ENCODE data around the gene DNAH17.

The DNAH17 gene

GRCh38 chr17:78572239-78573205 is 4.7 kb downstream of the DNAH17 start:
- no peak for DNase-seq

DNA sequence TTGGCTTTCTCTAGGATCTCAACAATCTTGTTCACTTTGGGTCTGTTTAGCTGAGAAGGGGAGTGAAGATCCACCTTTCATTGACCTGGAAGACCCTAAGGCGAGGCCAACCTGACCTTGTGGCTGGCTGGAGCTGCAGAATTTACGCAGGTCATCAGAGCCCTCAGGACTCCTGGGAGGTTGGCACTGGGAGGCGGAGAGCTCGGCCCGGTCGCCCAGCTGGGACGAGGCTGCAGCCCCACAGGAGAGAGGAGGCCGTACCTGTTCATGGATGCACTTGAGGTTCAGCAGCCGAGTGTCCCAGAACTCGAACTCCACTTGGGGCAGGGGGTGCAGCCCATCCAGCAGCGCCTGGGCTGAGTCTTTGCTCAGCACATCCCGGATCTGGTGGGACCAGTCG is 5.9 kb downstream of the DNAH17 start:
- DNase-seq, result no peak

- DNase-seq, result no peak
These were observed 8.6 kb downstream of the DNAH17 start for GRCh38 chr17:78568494-78569115.

DNA sequence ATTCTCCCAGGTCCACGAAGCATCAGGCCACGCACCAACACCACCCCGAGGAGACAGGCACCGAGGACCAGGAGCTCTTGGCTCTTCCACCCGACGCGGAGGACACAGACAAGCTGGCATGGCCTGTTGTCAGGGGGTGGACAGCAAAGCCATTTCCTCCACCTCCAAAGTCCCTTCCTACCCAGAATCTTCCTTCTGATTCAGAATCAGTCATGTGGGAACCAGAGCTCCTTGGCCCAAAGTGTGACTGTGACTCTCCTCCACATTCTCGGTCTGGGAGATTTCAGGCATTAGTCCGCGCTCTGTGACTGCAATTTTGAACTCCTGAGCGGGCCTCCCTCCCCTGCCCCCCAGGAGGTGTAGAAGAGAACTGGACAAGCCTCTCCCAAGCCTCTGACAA is 9.2 kb downstream of the DNAH17 start:
- no peak for DNase-seq

GRCh38 chr17:78566947-78567346 is 10.2 kb downstream of the DNAH17 start:
- DNase-seq, result no peak

- DNase-seq, result no peak
These were observed 13.7 kb downstream of the DNAH17 start for GRCh38 chr17:78563189-78564145.

DNA sequence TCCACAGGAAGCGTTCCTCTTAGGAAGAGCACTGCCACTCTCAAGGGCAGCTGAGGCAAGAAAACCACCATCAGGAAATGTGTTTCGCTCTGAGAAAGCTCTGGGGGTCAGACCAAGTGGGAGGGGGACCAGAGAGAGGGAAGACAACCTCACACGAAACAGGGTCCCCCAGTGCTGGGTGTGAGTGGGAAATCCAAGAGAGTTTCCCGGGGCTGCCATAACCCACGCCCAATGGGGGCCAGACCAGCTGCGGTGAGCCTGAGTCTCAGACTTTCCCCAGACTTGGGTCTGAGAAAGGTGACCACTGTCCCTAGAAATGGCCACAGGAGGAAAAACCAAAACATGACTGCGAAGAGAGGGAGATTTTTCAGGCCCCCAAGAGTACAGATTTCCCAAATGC is 14.5 kb downstream of the DNAH17 start:
- DNase-seq, result no peak

- DNase-seq, result no peak
These were observed 16.0 kb downstream of the DNAH17 start for GRCh38 chr17:78561166-78561565.

- no peak for DNase-seq
These were observed 16.5 kb downstream of the DNAH17 start for GRCh38 chr17:78560731-78561130.

DNA sequence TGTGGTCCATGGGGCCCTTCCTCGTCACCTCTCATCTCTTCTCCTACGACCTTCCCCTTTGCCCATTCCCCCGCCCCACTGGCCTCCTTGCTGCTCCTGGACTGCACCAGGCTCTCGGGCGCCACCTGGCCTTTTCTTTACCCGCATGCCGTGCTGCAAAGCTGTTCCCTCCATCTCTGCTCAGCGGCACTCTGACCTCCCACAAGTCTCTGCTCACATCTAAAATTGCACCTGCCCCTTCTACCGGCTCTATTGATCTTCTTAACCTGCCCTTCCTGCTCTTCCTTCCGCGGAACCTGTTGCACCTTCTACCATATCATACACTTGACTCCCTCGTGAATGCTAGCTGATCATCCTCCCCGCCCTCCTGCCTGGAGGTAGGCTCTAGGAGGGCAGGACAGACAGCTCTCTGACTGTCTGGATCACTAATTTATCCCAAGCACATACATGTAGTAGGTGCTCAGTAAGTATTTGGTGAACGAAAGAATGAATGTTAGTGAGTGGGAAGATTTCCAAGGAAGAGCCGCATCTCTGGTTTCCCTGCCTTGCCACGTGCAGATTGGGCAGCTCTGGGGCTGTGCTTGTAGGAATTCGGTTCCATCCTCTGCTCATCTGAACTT is 17.3 kb downstream of the DNAH17 start:
- DNase-seq, result no peak

DNA sequence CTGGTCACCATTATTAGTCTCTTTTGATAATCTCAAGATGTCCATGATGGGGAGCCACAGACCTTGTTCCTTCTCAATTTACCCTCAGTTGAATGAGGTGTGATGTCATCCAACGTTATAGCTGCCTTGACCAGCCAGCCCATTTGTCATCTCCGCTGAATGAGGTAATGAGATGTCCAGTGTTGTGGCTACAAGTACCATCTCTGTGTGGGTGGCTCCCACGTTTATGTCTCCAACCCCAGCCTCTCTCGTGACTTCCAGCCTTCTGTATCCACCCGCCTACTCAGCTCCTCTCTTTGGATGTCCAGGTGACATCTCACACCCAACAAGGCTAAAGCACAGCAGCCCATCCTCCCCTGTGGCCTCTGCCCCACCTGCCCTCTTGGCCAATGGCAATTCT is 18.2 kb downstream of the DNAH17 start:
- DNase-seq, result no peak

DNA sequence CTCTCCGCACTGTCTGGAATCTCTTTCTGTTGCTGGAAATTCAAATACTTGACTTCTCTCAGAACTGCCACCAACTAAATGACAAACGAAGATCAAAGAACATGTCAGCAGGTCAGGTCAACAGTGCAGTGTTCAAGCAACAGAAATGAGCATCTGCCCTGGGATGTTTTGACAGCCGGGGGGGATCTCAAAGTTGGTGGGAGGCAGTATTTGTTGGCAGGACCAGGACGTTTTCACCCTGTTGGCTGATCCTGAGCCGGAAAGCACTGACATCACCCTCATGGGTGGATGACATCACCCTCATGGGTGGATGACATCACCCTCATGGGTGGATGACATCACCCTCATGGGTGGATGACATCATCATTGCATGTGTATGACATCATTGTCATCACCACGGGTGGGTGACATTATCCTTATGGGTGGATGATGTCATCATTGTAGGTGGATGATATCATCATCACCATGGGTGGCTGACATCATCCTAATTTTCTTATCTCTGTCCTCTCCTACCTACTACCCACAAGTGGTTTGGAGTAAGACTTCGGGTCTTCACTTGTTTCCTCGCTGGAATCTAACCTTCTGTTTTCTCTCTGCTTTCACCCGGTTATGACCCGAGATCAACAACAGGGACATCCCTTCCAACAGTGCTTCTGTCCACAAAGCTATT is 18.9 kb downstream of the DNAH17 start:
- DNase-seq, result no peak

GRCh38 chr17:78557598-78558039 is 19.6 kb downstream of the DNAH17 start:
- DNase-seq, result no peak

GRCh38 chr17:78556812-78557211 is 20.4 kb downstream of the DNAH17 start:
- DNase-seq, result no peak

DNA sequence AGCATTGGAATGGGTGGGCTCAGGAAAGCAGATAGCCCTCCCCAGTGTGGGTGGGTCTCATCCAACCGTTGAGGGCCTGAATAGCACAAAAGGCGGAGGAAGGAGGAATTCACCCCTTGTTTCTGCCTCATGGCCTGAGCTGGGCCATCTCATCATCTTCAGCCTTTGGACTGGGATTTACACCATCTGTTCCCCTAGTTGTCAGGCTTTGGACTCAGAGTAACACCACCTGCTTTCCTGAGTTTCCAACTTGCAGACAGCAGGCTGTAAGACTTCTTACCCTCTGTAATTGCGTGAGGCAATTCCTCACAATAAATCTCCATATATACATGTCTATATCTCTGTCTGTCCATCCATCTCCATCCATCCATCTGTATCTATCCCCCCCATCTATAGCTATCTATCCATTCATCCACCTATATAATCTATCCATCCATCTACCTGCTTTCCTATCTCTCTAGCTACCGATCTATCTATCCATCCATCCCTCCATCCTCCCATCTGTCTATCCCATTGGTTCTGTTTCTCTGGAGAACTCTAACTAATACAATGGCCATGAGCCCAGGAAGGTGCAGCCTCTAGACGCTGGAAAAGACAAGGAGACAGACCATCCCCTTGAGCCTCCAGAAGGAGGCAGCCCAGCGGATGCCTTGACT is 21.3 kb downstream of the DNAH17 start:
- DNase-seq, result no peak

GRCh38 chr17:78550464-78550863 is 26.7 kb downstream of the DNAH17 start:
- no peak for DNase-seq

DNA sequence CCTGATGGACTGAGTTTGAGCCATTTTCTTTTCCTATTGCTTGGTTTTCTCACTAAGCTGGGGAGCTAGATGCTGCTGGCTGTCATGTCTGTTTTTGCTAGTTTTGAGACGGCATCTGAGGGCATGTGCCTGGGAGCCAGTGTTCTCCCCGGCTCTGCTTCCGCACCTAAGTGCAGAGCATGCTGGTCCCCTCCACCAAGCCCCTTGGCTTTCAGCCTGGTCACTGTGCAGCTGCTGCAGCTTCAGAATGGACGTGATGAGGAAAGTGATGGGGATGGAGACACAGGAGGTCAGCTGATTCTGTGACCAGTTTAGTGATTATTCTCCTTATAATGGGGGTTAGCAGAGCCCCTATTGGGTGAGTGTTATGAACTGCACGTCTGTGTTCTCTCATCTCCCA is 28.5 kb downstream of the DNAH17 start:
- no peak for DNase-seq

DNA sequence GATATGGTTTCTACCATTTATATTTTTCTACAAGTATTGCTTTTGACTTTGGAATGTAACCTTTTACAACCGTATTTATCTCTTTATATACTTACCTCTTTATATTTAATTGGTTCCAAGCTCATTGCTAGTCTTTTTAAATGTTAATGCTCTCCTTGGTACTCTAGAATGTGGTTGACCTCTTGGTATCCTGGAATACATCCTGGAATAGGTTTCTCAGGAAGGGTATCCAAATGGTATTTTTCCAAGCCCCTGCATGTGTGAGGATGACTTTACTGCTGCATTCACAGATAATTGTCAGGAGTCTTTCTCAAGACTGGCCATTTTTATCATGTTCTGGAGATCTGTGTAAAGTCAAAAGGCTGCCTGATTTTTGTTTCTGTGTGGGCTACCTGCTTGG is 30.2 kb downstream of the DNAH17 start:
- no peak for DNase-seq

- no peak for DNase-seq
These were observed 30.7 kb downstream of the DNAH17 start for GRCh38 chr17:78546476-78546875.

DNA sequence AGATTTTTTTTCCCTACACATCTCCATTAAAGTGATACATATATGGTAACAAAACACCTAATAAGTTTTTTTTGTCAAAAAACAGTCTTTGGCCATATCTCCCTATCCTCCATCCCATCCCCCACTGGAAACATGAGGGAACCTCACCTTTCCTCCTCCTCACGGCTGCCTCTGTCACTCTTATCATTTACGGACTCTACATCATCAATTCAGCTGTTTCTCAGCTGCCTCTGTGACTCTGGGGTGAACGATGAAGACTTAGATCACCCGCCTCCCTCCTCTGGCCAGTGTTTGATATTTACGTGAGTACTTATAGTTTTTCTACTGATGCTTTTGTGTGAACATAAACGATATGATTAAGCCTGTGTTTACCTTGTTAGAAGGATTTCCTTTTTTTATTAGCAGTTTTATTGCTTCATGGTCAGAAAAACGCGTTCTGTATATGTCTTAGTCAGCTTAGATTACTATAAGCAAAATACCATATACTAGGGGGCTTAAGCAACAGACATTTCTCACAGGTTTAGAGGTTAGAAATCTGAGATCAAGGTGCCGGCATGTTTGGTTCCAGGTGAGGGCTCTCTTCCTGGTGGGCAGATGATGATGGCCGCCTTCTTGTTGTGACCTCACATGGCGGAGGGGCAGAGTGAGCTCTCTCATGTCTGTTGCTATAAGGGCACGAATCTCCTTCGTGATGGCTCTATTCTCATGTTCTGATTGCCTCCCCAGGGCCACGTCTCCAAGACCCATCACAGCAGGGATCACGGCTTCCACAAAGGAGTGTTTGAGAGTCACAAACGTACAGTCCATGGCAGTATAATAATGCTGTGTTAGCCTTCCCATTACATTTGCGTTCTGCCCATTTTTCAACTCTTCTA is 32.1 kb downstream of the DNAH17 start:
- no peak for DNase-seq

Data from NCI-H748 treated with DMSO at 0.1 percent for 48 hours (cell line).